Astrocyte (in vitro differentiated cells and primary cell): ENCODE data around the gene SLC6A1. TPM values are rescaled to one million over a fixed set of nuclear protein-coding genes. Genes with fewer than 3 reads are reported as not detected.

Source experiments
- DNase-seq: peaks from one replicate; pipeline ENCODE4 v3.0.0-alpha.2; 2010; ENCODE audit warnings: low read depth
- FAIRE-seq: peaks from 2 replicates; lab custom pipeline; 2011; peaks lifted over from hg19 to GRCh38; lab: Jason Lieb, UNC
- H2AFZ ChIP-seq: 2 replicates; pipeline ENCODE4 v1.6.0; 2012; ENCODE audit warnings: low read depth, low read length, inconsistent platforms
- H3K27ac ChIP-seq: 2 replicates; pipeline ENCODE4 v1.5.1; 2011; ENCODE audit warnings: low read depth, low read length, inconsistent platforms
- H3K27me3 ChIP-seq: 2 replicates; pipeline ENCODE4 v1.6.0; 2011; ENCODE audit warnings: low read length, inconsistent platforms; ENCODE audit not compliant: insufficient read depth
- H3K36me3 ChIP-seq: 2 replicates; pipeline ENCODE4 v1.5.1; 2011; ENCODE audit warnings: low read length, inconsistent platforms; ENCODE audit not compliant: insufficient read depth
- H3K4me1 ChIP-seq: 2 replicates; pipeline ENCODE4 v1.5.1; 2011; ENCODE audit warnings: low read length, inconsistent platforms; ENCODE audit not compliant: insufficient read depth
- H3K4me2 ChIP-seq: 2 replicates; pipeline ENCODE4 v1.6.0; 2012; ENCODE audit warnings: low read length, inconsistent platforms
- H3K4me3 ChIP-seq: 2 replicates; pipeline ENCODE4 v1.5.1; 2011; ENCODE audit warnings: low read depth, mild to moderate bottlenecking, low read length, inconsistent platforms; ENCODE audit not compliant: insufficient read depth
- H3K79me2 ChIP-seq: 2 replicates; pipeline ENCODE4 v1.6.0; 2012; ENCODE audit warnings: mild to moderate bottlenecking, low read length, inconsistent platforms; ENCODE audit not compliant: insufficient read depth
- H3K9ac ChIP-seq: 2 replicates; pipeline ENCODE4 v1.6.0; 2012; ENCODE audit warnings: mild to moderate bottlenecking, low read length, inconsistent platforms
- H3K9me3 ChIP-seq: 2 replicates; pipeline ENCODE4 v1.5.1; 2012; ENCODE audit warnings: low read depth, mild to moderate bottlenecking, low read length, inconsistent platforms; ENCODE audit not compliant: insufficient read depth
- H4K20me1 ChIP-seq: 2 replicates; pipeline ENCODE4 v1.6.0; 2012; ENCODE audit warnings: low read length, inconsistent platforms; ENCODE audit not compliant: insufficient read depth
- H3K27ac Mint-ChIP-seq: one replicate; pipeline ENCODE4 v1.8.0; 2021; ENCODE audit warnings: mild to moderate bottlenecking, mixed read lengths; ENCODE audit not compliant: unreplicated experiment
- H3K27me3 Mint-ChIP-seq: one replicate; pipeline ENCODE4 v1.8.0; 2021; ENCODE audit warnings: low read depth, mixed read lengths; ENCODE audit not compliant: unreplicated experiment
- H3K36me3 Mint-ChIP-seq: one replicate; pipeline ENCODE4 v1.8.0; 2021; ENCODE audit warnings: low read depth, mixed read lengths; ENCODE audit not compliant: unreplicated experiment
- H3K4me1 Mint-ChIP-seq: one replicate; pipeline ENCODE4 v1.8.0; 2021; ENCODE audit warnings: low read depth, mixed read lengths; ENCODE audit not compliant: unreplicated experiment
- H3K4me3 Mint-ChIP-seq: one replicate; pipeline ENCODE4 v1.8.0; 2021; ENCODE audit warnings: mild to moderate bottlenecking, moderate library complexity, mixed read lengths; ENCODE audit not compliant: unreplicated experiment
- H3K9me3 Mint-ChIP-seq: one replicate; pipeline ENCODE4 v1.8.0; 2021; ENCODE audit warnings: mild to moderate bottlenecking, mixed read lengths; ENCODE audit not compliant: unreplicated experiment
- EZH2 ChIP-seq: IDR thresholded peaks from 2 replicates; pipeline ENCODE4 v1.6.1; 2012; ENCODE audit warnings: mild to moderate bottlenecking, low read length, inconsistent platforms; ENCODE audit not compliant: insufficient read depth
- total RNA-seq: library from RNA; stranded (reverse); gene quantifications from 2 replicates; pipeline ENCODE4 v1.2.1, GENCODE V29; 2021
- TF ChIP-seq, protein P1 (sequence below): IDR thresholded peaks from 2 replicates; pipeline ENCODE4 v1.5.1; 2011; ENCODE audit warnings: low read depth, mild to moderate bottlenecking, inconsistent platforms, low read length, moderate library complexity; ENCODE audit not compliant: insufficient read depth

Gene SLC6A1
- total RNA-seq, 1 donor from 2014 or later: 0.30 TPM

GRCh38 chr3:10998542-10998941, 6.0 kb downstream of the SLC6A1 start:
- no peak for FAIRE-seq
- Histone ChIP-seq H3K9ac (no peak overlapping the region), H3K27me3 (peaks cover 95% of the 10 kb centered on the region), H2AFZ (no peak overlapping the region), H3K36me3 (no peaks in the 10 kb centered on the region), H3K4me3 (no peak overlapping the region), H3K79me2 (no peaks in the 10 kb centered on the region), H3K4me2 (no peak overlapping the region), H3K9me3 (no peaks in the 10 kb centered on the region), H3K27ac (no peak overlapping the region), H4K20me1 (no peaks in the 10 kb centered on the region), H3K4me1 (no peaks in the 10 kb centered on the region)
- H3K4me3 Mint-ChIP-seq: no peak overlapping the region
- H3K27ac Mint-ChIP-seq: no peak overlapping the region
- H3K27me3 Mint-ChIP-seq: peaks cover 88% of the 10 kb centered on the region
- H3K36me3 Mint-ChIP-seq: no peaks in the 10 kb centered on the region
- H3K4me1 Mint-ChIP-seq: no peaks in the 10 kb centered on the region
- peaks cover 1% of the 10 kb centered on the region for H3K9me3 Mint-ChIP-seq
- TF ChIP-seq, protein P1, sequence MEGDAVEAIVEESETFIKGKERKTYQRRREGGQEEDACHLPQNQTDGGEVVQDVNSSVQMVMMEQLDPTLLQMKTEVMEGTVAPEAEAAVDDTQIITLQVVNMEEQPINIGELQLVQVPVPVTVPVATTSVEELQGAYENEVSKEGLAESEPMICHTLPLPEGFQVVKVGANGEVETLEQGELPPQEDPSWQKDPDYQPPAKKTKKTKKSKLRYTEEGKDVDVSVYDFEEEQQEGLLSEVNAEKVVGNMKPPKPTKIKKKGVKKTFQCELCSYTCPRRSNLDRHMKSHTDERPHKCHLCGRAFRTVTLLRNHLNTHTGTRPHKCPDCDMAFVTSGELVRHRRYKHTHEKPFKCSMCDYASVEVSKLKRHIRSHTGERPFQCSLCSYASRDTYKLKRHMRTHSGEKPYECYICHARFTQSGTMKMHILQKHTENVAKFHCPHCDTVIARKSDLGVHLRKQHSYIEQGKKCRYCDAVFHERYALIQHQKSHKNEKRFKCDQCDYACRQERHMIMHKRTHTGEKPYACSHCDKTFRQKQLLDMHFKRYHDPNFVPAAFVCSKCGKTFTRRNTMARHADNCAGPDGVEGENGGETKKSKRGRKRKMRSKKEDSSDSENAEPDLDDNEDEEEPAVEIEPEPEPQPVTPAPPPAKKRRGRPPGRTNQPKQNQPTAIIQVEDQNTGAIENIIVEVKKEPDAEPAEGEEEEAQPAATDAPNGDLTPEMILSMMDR: no peak
- no peak for TF ChIP-seq EZH2
- no peak for DNase-seq

DNA sequence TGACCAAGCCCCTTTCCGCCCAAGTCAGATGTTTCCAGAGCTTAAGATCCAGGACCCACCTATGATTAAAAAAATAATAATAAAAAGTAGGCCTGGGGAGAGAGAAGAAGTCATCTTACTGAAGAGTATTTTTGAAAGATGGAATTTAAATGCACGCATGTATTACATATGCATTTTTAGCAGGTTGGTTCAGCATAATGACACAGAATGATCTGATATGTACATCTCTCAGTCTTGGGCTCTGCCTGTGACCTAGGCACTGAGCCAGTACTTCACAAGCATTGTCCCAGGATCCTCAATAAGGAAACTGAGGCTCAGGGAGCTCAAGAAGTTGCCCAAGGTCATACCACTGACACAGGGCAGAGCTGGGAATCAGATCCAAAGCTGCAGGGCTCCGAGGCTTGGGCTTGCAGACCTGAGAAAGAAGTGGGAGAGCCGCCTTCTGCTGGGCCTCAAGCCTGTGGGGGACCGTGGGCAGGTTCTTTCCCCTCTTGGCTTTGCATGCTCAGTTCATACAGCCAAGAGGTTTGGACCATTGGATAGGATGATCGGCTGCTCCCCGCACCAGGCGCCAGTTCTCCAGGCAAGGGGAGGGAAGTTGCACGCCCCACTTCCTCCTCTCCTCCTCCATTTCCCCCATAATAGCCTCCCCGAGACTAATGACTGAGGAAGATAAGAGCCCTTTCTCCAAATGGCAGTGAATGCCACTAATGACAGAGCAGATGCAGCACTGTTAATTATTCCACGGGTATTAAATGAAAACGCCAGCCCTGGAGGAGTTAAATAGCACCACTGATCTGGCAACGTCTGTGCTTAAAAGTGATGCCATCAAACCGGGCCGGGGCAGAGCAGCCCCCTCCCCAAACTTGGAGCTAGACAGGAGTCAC, 6.9 kb downstream of the SLC6A1 start:
- Mint-ChIP-seq H3K27ac (no peak overlapping the region), H3K36me3 (no peaks in the 10 kb centered on the region), H3K4me3 (no peak overlapping the region), H3K9me3 (peaks cover 1% of the 10 kb centered on the region), H3K27me3 (peaks cover 84% of the 10 kb centered on the region), H3K4me1 (no peaks in the 10 kb centered on the region)
- no peak overlapping the region for H3K9ac ChIP-seq
- H3K9me3 ChIP-seq: no peaks in the 10 kb centered on the region
- H3K36me3 ChIP-seq: no peaks in the 10 kb centered on the region
- no peak overlapping the region for H3K4me3 ChIP-seq
- no peaks in the 10 kb centered on the region for H3K4me1 ChIP-seq
- DNase-seq (no peak), FAIRE-seq (no peak)
- no peak overlapping the region for H2AFZ ChIP-seq
- H3K27me3 ChIP-seq: peaks cover 90% of the 10 kb centered on the region
- H4K20me1 ChIP-seq: no peaks in the 10 kb centered on the region
- TF ChIP-seq EZH2: no peak
- TF ChIP-seq, protein P1: no peak
- no peak overlapping the region for H3K4me2 ChIP-seq
- H3K27ac ChIP-seq: no peak overlapping the region
- no peaks in the 10 kb centered on the region for H3K79me2 ChIP-seq

- Histone ChIP-seq H3K4me3 (no peak overlapping the region), H3K9me3 (no peaks in the 10 kb centered on the region), H3K4me2 (no peak overlapping the region), H2AFZ (no peak overlapping the region), H3K9ac (no peak overlapping the region), H3K27me3 (peaks cover 87% of the 10 kb centered on the region), H3K79me2 (no peaks in the 10 kb centered on the region), H3K36me3 (no peaks in the 10 kb centered on the region), H3K27ac (no peak overlapping the region), H4K20me1 (no peaks in the 10 kb centered on the region), H3K4me1 (no peaks in the 10 kb centered on the region)
- TF ChIP-seq EZH2: no peak
- TF ChIP-seq, protein P1: no peak
- Mint-ChIP-seq H3K9me3 (no peaks in the 10 kb centered on the region), H3K27ac (no peak overlapping the region), H3K36me3 (no peaks in the 10 kb centered on the region), H3K27me3 (peaks cover 80% of the 10 kb centered on the region), H3K4me1 (no peaks in the 10 kb centered on the region), H3K4me3 (no peak overlapping the region)
- DNase-seq (no peak), FAIRE-seq (no peak)
Measured at GRCh38 chr3:11000528-11000927, 8.0 kb downstream of the SLC6A1 start.
